Measurements from ENCODE around the gene SPOCD1.

The SPOCD1 gene

DNA sequence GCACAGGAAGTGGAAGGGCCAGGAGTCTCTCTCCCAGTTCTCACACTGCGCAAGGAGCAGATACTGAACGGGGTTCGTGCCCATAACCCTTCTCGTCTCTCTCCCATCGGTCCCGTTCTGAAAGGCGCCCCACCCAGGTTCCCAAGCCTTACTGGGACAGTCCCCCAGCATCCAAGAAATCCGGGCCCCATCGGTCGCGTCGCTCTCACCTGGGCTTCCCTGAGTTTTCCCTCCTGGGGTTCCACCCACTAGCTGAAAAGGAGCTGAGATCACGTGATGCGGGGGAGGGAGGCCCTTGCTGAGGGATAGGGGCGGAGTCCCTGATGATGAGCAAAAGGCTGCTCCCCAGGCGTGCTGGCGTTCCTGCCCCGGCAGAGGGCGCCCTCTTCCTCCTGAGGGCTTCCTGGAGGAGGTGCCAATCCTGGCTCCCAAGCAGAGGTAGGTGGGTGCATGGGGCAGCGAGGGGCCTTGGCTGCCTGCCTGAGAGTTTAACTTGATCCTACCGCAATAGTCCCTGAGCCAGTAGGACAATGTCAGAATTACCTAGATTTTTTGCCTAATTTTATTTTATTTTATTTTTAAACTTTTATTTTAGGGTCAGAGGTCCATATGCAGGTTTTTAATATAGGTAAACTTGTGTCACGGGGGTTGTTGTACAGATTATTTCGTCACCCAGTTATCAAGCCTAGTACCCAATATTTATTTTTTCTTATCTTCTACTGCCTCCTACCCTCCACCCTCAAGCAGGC is at the start of gene SPOCD1:
Gene SPOCD1, minus strand, starts transcription at position 271 of the 749 bp plus-strand sequence. CDS start 689 bp downstream, outside the sequence.
- DNase-seq: no peak

DNA sequence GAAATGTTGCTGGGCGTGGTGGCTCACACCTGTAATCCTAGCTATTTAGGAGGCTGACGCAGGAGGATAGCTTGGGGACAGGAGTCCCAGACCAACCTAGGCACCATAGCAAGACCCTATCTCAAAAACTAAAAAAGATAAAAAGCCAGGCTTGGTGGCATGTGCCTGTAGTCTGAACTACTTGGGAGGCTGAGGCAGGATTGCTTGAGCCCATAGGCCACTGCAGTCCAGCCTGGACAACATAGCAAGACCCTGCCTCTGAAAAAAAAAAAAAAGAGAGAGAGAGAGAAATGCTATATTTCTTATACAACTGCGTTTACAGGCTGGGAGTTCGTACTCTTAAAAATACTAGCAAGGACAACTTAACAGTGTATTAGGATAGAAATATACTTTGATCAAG is 46.2 kb upstream of the SPOCD1 start:
- DNase-seq: no peak

DNA sequence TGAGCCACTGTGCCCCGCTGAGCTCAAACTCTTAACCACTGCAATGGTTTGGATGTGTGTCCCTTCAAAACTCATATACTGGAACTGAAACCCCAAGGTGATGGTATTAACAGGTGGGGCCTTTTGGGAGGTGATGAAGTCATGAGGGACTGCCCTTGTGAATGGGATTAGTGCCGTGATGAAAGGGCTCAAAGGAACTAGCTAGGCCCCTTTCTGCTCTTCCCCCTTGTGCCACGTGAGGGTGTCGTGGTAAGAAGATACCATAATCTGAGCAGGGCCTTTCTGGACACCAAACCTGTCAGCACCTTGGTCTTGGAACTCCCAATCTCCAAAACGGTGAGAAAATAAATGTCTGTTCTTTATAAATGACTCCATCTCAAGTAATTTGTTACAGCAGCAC is 45.5 kb upstream of the SPOCD1 start:
- no peak for DNase-seq

DNA sequence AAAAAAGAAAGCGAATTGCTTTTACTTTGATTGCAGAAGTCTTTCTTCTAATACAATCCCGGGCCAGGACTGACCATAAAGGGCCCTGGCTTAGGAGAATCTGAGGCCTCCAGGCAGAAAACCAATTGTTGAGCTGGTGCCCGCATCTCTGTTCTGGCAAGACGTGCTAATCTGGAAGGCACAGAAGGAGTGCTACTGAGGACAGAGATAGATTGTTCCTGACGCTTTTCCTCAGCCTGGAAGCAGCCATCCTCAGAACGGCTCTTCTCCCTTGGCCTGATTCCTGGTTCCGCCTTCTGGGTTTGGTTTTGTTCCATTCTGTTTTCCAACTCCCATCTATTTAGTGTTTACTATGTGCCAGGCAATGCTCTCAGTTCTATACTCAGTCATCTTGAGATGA is 44.8 kb upstream of the SPOCD1 start:
- no peak for DNase-seq

DNA sequence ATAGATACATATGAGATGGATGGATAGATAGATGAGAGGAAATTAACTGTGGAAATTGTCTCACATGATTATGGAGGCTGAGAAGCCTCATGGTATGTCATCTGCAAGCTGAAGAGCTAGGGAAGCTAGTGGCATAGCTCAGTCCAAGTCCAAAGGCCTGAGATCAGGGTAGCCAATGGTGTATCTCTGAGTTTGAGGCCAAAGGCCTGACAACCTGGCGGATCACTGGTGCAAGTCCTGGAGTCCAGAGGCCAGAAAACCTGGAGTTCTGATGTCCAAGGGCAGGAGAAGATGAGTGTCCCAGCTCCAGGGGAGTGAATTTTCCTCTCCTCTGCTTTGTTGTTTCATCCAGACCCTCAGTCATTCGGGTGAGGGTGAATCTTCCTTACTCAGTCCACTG is 43.9 kb upstream of the SPOCD1 start:
- DNase-seq: no peak

DNA sequence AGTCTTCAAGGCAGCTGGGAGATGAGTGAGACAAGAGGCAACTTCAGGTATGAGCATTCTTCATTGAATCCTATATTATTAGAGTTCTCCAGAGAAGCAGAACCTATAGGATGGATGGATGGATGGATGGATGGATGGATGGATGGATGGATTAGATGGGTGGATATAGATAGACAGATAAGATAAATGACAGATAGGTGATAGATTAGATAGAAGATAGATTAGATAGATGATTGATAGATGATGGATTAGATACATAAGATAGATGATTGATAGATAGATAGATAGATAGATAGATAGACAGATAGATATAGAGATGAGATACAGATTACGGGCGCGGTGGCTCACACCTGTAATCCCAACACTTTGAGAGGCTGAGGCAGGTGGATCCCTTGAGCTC is 43.2 kb upstream of the SPOCD1 start:
- no peak for DNase-seq

DNA sequence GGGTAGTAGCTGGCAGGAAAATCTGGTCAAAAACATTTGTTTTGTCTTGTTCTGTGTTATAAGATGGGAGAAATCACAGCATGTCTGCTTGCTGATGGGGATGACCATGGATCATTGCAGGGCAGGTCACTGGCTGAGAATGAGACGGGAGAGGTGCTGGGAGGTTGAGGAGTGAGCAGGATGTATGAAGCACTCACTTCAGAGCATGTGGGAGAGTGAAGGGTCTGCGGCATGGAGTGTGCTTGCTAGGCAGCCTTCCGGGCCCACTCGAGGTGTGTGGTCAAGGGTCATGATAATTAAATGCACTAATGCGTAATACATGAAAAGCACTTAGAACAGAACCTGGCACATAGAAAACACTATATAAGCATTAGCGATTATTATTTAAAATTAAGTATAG is 42.0 kb upstream of the SPOCD1 start:
- no peak for DNase-seq

DNA sequence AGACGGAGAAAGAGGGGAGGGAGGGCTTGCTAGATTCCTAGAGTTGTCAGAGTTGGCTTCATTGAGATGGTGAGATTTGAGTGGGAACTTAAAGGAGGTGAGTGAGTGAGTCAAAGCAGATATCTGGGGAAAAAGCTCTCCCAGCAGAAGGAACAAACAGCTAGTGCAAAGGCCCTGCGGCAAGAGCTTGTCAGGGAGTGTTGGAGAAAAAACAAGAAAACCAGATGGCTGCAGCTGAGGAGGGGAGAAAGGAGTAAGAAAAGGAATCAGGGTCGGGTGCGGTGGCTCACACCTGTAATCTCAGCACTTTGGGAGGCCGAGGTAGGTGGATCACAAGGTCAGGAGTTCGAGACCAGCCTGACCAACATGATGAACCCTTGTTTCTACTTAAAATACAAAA is 40.3 kb upstream of the SPOCD1 start:
- DNase-seq: no peak

DNA sequence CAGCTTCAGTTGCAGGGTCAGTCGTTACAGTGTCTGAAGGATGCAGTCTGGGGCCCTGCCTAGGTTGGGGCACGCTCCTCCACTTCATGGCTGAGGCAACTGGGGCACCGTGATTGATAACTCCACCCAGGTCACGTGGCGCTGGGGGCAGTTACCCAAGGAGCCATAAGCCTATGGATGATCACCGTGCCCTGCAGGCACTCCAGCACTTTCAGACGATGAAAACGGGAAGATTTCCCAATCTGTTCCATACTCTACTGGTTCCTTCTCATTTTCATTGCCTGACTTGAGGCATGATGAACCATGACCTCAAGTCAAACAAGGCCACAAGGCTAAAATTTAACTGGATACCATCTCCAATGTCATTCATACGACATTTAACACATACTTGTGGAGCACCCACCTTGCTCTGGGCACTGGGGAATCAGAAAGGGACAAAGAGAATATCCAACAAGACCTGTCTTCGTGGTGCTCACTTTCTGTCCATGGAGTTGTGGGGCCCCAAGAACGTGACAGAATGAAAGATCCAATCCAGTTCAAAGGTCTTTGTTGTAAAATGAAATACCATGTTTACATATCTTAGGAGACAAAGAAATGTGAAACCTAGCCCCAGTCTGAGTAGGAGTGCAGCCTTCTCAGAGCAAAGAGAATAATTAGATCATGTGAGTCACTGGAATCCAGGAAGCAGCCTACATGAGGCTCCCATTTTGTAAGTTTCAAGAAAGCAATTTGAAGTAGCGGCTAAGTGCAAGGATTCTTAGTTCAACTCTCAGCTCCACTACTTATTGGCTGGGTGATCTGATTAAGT is 39.4 kb upstream of the SPOCD1 start:
- no peak for DNase-seq

DNA sequence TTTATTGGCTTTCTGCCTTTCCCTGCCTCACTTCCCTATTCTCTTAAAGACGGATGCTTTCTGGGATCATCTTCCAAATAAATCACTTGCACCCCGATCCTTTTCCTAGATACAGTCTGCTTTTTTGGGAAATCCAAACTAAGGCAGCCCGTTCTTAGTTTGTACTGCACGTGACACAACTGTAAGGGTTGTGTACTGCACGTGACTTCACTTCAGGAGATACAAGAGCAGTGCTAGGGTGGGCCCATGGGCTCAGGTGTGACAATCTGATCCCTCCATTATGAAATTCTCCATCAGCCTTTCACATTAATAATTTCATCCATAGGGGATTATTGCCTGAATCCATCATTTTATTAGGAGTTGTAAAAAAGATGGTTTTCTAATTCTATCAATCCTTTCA is 33.8 kb upstream of the SPOCD1 start:
- DNase-seq: no peak

DNA sequence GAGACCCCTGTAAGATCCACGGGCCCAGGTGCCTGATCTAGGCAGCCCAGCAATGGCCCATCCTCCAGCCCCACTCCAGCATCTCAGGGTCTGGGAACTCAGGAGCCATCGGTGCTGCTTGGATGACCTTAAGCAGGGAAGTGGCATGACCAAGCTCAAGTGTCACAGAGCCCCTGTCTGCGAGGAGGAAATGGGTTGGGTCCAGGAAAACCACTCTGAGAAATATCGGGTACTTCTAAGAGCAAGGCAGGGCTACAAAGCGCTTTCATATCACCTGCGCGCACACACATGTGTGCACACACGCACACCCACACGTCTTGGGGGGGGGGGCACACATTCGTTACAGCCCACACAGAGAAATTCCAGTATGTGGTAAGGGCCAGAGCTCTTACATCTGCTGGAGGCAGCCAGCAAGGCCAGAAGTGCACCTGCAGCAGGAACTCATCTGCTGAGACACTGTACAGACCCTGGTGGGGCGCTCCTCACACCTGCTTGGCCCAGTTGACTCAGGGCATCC is 32.6 kb upstream of the SPOCD1 start:
- DNase-seq: no peak

DNA sequence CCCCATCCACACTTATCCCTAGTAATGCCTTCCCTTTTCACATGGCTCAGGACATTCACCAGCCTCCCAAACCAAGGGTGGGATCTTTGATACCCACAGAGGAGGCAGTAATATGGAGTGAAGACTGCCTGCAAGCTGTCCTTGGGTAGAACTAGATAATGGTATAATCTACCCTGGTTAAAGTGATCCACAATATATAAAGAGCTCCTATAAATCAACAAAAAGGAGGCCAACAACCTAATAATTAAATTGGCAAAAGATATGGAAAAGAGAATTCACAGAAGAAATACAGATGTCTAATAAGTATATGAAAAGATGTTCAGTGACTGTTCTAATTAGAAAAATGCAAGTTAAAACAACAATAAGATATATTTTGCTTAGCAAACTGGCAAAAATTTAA is 30.7 kb upstream of the SPOCD1 start:
- DNase-seq: no peak

DNA sequence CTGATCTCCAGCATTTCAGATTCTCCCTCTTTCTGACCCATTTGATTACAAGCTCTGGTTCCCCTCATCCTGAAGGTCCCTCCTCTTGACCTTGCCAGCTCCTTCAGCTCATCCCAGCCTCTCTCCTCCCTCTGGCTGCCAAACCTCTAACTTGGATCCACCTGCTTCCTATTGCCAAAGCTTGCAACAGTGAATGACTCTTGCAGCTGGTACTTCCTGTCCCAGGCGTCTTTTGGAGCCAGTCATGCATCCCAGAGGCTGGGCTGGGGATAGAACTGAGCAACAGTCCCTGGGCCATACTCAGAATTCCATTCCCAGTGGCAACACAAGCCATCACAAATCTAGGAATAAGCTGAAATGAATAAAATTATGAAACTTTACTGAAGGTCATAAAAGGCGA is 27.7 kb upstream of the SPOCD1 start:
- DNase-seq: no peak

DNA sequence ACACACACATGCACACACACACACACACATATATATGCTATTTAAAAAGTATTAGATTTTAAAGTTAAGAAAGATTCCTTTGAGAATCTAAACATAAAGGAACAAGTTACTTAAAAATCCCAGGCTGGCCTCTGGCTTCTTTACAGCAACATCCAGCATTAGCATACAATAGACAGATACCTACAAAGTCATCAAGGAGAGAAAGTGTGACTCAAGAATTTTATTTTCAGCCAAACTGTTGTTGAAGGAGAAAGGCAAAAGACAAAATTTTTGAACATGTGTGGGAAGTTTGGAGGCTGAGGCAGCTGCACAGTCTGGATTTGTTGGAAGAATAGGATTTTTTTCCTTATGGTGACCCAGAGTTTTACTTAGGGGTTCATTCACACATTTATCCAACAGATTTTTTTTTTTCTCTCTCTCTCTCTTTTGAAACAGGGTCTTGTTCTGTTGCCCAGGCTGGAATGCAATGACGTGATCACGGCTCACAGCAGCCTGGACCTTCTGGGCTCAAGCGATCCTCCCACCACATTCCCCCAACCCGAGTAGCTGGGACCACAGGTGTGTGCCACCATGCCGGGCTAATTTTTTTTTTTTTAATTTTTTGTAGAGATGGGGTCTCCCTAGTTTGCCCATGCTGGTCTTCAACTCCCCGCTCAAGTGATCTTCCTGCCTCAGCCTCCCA is 24.0 kb upstream of the SPOCD1 start:
- DNase-seq: no peak

DNA sequence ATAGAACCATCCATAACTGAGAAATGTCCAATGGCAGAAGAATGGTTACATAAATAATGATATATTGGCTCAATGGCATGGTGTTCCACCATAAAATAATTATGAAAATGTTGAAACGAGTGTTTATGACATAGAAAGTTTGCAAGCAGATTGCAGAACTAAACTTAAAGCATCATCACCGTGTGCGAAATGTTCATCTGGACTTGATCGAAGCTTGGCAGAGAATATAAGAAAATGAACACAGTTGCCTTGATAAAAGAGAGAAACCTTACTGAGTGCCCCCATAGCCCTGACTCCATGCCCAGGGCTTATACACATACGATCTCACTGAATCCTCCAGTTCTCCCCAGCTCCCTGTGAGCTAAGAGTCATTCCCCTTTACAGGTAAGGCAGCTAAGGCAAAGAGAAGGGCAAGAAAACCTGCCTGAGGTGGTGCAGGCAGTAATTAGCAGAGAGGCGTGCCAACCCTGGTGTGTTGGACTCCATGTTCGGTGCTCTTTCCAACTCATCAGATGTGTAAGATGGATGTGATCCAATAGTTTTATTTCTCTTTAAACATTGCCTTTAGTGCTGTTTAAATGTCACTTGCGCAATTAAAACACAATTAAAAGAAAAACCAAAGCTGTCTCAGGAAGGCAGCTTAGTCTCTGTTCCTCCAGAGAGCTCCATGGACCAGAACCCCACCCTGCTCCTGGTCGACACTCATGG is 21.8 kb upstream of the SPOCD1 start:
- DNase-seq: no peak

DNA sequence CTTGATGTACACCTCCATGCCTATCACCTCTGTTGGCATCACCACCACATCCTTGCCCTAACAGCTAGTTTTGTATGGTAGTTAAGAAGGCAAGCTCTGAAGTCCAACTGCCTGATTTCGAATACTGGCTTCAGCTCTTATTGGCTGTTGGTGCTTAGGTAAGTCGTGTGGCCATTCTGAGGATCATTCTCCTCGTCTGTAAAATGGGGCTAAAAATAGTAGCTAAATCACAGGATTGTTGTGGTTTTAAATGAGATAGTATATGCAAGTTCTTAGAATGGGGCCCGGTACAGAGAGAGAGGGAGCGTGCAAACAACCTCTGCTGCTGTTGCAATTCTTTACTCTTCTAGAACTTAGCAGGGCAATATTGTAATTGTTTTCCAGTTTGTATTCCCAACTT is 20.8 kb upstream of the SPOCD1 start:
- no peak for DNase-seq

DNA sequence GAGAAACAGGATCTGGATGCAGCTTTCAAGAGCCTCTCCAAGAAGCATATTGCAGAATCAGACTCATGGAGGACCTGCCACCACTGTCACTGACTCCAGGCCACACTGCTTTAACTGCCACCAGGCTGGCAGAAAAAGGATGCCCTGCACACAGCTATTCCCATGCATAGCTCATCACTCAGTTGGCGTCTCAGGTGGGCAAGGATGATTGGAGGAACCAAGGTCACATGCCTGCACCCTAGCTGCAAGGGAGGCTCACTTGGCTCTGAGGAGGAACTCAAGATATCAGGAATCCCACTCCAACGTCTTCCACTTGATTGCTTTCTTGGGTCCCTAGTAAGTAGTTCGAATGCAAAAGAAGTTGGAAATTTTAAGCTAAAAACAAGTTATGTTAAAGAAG is 19.6 kb upstream of the SPOCD1 start:
- DNase-seq: no peak

DNA sequence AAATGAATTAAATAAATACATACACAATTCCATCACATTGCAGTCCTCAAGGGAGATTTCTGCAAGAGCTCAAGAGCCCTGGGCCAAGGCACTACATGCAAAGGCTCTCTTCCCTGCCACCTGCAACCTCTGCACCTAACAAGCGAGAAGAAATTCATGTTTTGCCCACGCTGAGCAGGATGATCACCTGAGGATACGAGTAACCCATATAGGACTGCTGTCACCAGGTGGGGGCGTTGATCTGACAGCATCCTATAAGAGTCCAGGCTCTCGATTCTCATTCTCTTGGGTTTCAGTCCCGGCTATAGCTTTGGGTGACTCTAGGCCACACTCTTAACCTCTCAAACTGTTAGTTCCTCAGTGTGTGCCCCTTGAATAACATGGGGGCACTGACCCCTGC is 18.7 kb upstream of the SPOCD1 start:
- DNase-seq: no peak

DNA sequence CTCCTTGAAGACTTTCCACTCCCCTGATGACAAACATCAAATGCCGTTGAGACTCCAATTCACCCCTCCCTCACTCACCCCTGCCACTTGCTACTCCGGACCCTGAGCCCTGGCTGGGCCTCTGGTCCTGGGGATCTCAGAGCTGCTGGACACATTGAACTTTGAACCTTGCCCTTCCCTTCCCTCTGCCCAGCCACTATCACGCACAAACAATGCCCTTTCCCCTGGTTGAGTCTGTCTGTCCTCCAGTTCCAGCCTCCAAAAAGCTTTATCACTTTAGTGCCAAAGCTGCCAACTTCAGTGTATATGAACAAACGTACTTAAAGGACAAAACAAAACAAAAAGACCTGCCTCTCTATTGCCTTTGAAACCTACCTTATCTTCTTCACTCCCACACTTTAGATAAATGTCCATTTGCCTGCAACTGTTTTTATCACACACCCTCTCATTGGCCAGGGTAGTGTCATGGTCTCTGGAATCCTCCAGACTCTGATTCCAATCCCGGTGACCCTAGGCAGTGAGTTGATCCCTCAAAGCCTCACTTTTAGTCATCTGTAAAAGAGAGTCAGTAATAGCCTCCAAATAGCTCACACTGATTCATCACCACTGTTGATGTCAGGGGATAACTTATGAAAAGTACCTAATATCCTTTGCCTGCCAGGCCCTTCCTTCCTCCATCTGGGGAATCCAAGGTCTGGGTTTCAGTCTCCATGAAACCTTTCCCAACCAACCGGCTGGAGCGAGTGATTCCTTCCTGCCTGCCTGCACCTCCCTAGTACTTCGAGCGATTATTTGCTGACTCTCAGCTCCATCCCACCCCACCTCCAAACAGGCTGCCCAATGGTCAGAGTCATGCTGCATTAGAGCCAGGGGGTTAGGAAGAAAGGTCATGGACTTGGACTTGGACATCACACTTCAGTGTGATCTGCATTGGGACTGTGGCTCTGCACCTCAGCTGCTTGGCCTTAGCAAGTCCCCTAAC is 15.9 kb upstream of the SPOCD1 start:
- no peak for DNase-seq

DNA sequence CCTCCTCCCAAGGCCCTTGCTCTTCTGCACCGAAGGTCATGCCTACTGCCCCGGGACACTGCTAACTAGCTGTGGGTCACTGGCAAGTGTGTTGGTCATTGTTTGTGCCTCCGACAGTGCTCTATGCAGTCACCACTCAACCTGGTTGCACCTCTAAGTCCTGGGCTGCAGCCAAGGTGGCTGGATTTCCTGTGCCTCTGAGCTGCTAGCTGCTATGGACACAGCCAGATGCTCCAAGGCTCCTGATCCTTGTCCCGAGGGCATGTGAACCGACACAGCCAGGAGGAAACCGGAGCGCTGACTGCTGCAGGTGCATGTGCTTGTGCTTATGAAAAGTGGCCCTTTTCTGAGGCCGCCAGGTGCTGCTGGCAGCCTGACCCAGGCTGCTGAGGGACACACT is 14.7 kb upstream of the SPOCD1 start:
- DNase-seq: no peak

DNA sequence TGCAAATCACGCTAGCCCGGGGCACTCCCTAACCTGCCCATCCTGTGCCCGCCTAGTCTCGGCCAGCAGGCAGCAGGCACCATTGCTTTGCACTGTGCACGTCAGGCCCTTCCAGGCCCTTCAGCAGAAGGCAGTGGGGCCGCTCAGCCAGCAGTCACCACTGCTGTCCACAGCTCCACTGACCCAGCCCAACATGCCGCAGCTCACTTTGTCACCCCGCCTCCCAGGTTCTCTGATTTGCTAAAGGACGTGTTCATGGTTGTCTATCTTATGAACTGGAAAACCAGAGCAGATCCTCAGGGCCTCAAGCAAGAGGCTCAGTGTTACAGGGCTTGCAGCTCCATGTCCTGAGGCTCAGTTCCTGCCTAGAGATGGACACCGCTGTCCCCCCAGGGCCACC is 14.2 kb upstream of the SPOCD1 start:
- no peak for DNase-seq
